Measurements from ENCODE around the gene SYNPO2L.
"Not testable (repeated sequence)": the region's sequence is repeated elsewhere in the genome, so short reads cannot be mapped to it uniquely, and the experiment has no call there.

SYNPO2L gene

GRCh38 chr10:73655990-73656298, at the start of gene SYNPO2L:
Gene SYNPO2L, minus strand, starts transcription at chr10:73656029. Its CDS starts 107 bp downstream, at chr10:73655922.
- no peak for DNase-seq (ENCODE audit: low read depth in 2 of 3, low spot score in 1 of 3)

- DNase-seq (ENCODE audit: low read depth in 2 of 3, low spot score in 1 of 3): not testable (repeated sequence)
Observed at GRCh38 chr10:73703924-73704323, 48.1 kb upstream of the SYNPO2L start.

- DNase-seq (ENCODE audit: low read depth in 2 of 3, low spot score in 1 of 3): not testable (repeated sequence)
Observed at GRCh38 chr10:73698819-73699218, 43.0 kb upstream of the SYNPO2L start.

GRCh38 chr10:73697675-73698159, 41.9 kb upstream of the SYNPO2L start, which contains the start of gene AGAP5:
Gene AGAP5, minus strand, starts transcription at chr10:73698109. Its CDS starts 354 bp downstream, at chr10:73697755.
- DNase-seq (ENCODE audit: low read depth in 2 of 3, low spot score in 1 of 3): not testable (repeated sequence)

GRCh38 chr10:73695302-73695701, 39.5 kb upstream of the SYNPO2L start:
- DNase-seq (ENCODE audit: low read depth in 2 of 3, low spot score in 1 of 3): not testable (repeated sequence)

GRCh38 chr10:73690755-73691154, 34.9 kb upstream of the SYNPO2L start:
- not testable (repeated sequence) for DNase-seq (ENCODE audit: low read depth in 2 of 3, low spot score in 1 of 3)

- not testable (repeated sequence) for DNase-seq (ENCODE audit: low read depth in 2 of 3, low spot score in 1 of 3)
Observed at GRCh38 chr10:73689596-73689995, 33.8 kb upstream of the SYNPO2L start.

- DNase-seq (ENCODE audit: low read depth in 2 of 3, low spot score in 1 of 3): not testable (repeated sequence)
Observed at GRCh38 chr10:73687641-73688040, 31.8 kb upstream of the SYNPO2L start.

GRCh38 chr10:73674546-73674945, 18.7 kb upstream of the SYNPO2L start:
- not testable (repeated sequence) for DNase-seq (ENCODE audit: low read depth in 2 of 3, low spot score in 1 of 3)

GRCh38 chr10:73668378-73668777, 12.5 kb upstream of the SYNPO2L start:
- DNase-seq (ENCODE audit: low read depth in 2 of 3, low spot score in 1 of 3): not testable (repeated sequence)

GRCh38 chr10:73666153-73666809, 10.5 kb upstream of the SYNPO2L start:
- DNase-seq (ENCODE audit: low read depth in 2 of 3, low spot score in 1 of 3): not testable (repeated sequence)

- not testable (repeated sequence) for DNase-seq (ENCODE audit: low read depth in 2 of 3, low spot score in 1 of 3)
Observed at GRCh38 chr10:73665581-73665980, 9.8 kb upstream of the SYNPO2L start.

GRCh38 chr10:73664156-73665040, 8.6 kb upstream of the SYNPO2L start:
- DNase-seq (ENCODE audit: low read depth in 2 of 3, low spot score in 1 of 3): not testable (repeated sequence)

- not testable (repeated sequence) for DNase-seq (ENCODE audit: low read depth in 2 of 3, low spot score in 1 of 3)
Observed at GRCh38 chr10:73663621-73664020, 7.8 kb upstream of the SYNPO2L start.

GRCh38 chr10:73662705-73663104, 6.9 kb upstream of the SYNPO2L start:
- not testable (repeated sequence) for DNase-seq (ENCODE audit: low read depth in 2 of 3, low spot score in 1 of 3)

- no peak for DNase-seq (ENCODE audit: low read depth in 2 of 3, low spot score in 1 of 3)
Observed at GRCh38 chr10:73655257-73655989, 406 bp downstream of the SYNPO2L start.

GRCh38 chr10:73653701-73654100, 2.1 kb downstream of the SYNPO2L start:
- DNase-seq (ENCODE audit: low read depth in 2 of 3, low spot score in 1 of 3): no peak

GRCh38 chr10:73653195-73653594, 2.6 kb downstream of the SYNPO2L start:
- no peak for DNase-seq (ENCODE audit: low read depth in 2 of 3, low spot score in 1 of 3)

- DNase-seq (ENCODE audit: low read depth in 2 of 3, low spot score in 1 of 3): no peak
Observed at GRCh38 chr10:73650537-73651331, 5.1 kb downstream of the SYNPO2L start.

GRCh38 chr10:73649876-73650536, 5.8 kb downstream of the SYNPO2L start:
- DNase-seq (ENCODE audit: low read depth in 2 of 3, low spot score in 1 of 3): no peak
